HG03442 (cell line): ENCODE measurements around the gene TMEM167B.

Experiments
- ATAC-seq: cut with Tn5 transposase; IDR thresholded peaks from one replicate; pipeline ENCODE4 v1.9.1; 2021; ENCODE audit warnings: mild to moderate bottlenecking, moderate library complexity; ENCODE audit not compliant: unreplicated experiment

The TMEM167B gene

GRCh38 chr1:109080441-109081082, 10.0 kb upstream of the TMEM167B start:
- ATAC-seq = no peak

DNA sequence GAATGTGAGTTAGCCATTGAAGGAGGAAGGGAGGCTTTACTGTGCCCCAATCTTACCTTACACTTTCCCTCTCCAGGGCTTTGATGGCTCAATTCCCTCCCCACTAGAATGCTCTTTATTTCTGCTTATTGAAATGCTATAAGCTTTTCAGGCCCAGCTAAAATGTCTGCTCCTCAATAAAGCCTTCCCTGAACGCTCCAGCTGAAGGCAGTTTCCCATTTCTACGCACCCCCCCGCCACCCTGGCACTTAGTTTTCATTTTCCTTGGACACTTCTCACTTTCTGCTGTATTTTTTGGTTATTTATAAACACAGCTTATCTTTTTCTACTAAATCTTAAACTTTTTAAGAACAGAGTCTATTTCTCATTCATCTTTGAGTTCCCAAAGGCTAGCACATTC, 7.1 kb upstream of the TMEM167B start:
- ATAC-seq = no peak

GRCh38 chr1:109083923-109084322, 6.6 kb upstream of the TMEM167B start:
- ATAC-seq = no peak

- no peak for ATAC-seq
These were observed 5.7 kb upstream of the TMEM167B start for GRCh38 chr1:109084563-109085517.

GRCh38 chr1:109089242-109090015, 1.1 kb upstream of the TMEM167B start:
- ATAC-seq = no peak

GRCh38 chr1:109091078-109091838, 694 bp downstream of the TMEM167B start:
- peak; percentile 43 for ATAC-seq

- no peak for ATAC-seq
These were observed 1.3 kb downstream of the TMEM167B start for GRCh38 chr1:109091839-109092193.

DNA sequence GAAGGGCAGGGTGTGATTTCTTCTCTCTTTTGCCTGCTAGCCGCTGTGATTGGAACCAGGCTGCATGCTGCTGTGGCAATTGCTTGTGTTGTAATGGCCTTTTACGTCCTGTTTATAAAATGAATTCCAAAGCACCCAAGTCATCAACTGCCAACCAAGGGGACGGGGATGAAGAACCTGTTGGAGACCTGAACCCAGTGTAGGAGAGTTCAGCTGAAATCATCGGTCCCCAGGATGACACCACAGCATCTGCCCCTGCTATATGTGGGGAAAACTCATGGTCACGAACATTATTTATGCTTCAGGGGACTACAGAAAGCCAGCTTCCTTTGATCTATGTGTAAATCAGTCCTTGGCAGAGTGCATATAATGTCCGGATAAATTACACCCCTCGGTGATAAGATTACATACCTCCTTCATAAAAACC, 3.8 kb downstream of the TMEM167B start:
- no peak for ATAC-seq

GRCh38 chr1:109094871-109095270, 4.3 kb downstream of the TMEM167B start:
- ATAC-seq = no peak

GRCh38 chr1:109095631-109096030, 5.1 kb downstream of the TMEM167B start:
- ATAC-seq = no peak

DNA sequence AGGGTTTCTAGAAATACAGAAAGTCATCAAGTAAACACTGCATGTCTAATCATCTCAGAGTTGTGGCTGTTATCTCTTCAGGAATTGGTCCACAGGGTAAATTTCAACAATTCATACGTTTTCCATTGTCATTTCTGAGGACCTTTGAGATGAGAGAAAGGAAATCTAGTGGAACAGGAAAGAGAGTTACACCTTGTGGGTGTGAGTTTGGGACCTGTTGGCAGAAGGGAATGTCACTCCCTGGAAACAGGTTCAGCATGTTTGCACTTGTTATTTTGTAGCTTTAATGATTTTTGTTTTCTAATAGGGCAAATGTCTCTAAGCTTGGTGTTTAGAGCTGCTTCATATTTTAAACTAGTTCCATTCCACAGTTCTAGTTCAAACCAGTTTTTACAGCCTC, 5.6 kb downstream of the TMEM167B start:
- ATAC-seq = no peak

DNA sequence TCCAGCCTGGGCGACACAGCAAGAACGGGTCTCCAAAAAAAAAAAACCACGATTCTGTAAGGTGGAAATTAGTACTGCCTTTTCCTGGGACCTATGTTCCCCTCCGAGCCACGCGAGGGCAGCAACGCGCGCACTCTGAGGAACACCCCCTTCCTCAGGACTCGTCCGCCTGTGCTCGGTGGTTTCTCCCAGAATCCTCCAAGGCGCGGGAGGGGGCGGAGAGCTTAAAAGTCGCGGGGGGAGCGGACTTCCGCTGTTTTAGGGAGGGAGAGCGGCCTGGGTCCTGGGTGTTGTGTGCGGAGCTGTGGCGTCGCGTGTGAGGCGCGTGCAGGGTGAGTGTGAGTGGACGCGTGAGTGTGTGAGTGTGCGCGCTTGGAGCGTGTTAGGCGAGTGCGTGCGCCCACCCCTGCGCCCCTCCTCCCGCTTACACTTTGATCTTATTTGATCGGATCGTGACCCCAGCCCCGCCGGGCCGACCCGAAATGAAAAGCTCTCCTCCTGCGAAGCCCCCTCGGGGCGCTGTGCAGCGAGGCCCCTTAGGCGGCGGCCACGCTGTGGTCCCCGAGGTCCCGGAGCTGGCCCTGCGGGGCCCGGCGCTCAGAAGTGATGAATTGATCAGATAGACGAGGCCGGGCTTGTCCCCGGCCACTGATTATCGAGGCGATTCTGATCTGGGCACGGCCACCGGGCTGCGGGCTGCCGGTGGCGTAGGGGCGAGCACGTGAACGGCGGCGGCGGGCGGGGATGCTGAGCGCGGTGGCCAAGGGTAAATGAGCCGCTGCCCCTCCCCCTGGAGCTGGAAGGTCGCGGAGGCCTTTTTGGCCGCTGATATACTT, 9.6 kb downstream of the TMEM167B start:
- ATAC-seq = peak; percentile 86

DNA sequence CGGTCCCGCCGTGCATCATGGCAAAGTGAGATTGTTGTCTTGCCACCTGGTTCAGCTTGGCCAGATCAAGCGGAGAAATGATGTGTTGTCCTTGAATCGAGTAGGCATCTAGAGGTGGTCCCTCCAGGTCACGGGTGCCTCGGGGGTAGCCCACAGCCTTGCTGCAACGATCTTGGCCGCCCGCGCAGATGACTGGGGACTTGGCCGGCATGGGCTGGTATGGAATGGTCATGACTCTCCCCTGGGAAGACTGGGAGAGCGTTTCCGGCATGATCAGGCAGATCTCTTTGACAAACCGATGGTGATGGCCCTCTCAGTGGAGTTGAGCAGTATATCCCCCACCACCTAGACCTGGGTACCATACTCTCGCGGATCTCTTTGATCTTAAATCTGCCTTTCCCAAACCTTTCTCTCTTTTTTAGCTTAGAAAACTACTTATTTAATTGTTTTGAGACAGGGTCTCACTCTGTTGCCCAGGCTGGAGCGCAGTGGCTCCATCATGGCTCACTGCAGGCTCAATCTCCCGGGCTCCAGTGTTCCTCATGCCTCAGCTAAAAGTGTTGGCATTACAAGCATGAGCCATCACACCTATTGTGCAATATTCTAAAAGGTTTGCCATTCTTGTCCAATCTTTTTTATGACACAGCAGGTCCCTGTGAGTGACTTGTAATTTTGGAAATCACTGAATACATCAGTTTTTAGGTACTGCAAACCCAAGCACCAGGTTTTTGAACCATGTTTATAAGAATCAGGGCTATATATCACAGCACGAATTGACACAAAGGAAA, 14.0 kb downstream of the TMEM167B start:
- ATAC-seq = no peak

DNA sequence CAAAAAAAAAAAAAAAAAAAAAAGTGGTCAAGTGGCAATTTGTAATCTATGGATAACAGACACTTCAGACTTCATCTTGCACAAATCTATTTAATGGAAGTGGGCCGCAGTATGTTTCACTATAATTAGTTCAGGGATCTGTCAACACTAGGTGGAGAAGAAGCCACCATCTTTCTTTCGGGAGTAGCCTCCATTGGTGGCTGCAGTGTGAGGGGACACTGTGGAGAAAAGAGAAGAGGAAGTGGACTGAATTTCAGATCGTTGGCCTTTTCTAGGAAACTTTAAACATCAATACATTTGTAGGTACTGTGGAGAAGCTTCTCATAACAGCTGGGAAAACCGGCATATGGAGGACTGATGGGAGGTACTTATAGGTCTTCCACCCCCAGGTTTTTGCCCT, 15.3 kb downstream of the TMEM167B start:
- ATAC-seq = no peak

DNA sequence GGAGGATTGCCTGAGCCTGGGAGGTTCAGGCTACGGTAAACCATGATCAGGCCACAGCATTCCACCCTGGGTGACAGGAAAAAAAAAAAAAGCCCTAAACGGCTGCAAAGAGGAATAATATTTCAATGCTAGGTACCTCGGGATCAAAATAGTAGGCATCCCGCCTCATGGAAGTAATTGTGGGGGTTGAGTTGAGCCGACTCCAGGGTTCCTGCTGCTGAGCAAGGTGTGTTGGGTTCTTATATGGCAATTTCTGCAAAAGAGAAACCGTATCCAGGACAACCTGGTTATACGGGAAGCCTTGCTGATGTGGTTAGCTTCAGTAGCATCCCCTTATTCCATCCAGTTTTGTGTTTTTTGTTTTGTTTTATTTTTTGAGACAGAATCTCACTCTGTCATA, 17.2 kb downstream of the TMEM167B start:
- no peak for ATAC-seq

DNA sequence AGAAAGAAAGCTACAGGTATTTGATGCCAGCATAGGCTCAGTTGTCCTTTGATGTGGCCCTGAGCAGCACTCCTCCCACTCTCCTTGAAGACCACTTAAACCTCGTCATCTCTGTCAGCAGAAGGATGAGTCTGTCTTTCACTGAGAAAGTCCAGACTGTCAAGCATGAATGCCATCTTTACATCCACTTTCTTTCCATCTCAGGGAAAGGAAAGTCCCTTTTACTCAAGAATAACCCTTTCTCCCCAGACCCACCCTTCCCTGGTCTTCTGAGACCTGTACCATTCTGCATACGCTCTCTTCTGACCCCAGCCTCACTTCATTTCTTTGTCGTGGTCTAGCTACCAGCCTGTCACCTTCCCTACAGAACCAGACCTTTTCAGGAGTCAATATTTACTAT, 19.3 kb downstream of the TMEM167B start:
- no peak for ATAC-seq

DNA sequence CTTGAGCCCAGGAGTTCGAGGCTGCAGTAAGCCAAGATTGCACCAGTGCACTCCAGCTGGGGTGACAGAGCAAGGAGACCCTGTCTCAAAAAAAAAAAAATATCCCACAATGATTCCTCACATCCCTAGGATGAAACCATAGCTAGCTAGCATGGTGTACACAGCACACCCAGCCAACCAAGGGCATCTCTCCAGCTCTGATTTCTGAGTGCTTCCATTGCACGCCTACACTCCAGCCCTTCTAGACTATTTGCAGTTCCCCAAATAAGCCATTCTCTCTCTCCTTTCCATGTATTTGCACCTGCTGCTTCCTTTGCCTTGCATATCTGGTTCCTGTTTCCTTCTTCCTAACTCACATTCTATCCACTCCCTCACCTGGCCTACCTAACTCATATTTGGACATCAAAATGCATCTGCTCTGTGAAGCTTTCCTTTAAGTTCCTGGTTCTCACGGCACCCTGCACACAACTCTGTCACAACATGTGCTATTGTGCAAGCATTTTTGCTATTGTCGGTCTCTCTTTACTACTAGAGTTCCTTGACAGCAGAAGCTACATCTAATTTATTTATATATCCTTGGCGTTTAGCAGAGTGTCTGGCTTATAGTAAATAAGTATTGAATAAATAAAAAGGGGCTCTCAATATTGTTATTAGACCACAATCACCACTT, 21.0 kb downstream of the TMEM167B start:
- ATAC-seq = no peak

DNA sequence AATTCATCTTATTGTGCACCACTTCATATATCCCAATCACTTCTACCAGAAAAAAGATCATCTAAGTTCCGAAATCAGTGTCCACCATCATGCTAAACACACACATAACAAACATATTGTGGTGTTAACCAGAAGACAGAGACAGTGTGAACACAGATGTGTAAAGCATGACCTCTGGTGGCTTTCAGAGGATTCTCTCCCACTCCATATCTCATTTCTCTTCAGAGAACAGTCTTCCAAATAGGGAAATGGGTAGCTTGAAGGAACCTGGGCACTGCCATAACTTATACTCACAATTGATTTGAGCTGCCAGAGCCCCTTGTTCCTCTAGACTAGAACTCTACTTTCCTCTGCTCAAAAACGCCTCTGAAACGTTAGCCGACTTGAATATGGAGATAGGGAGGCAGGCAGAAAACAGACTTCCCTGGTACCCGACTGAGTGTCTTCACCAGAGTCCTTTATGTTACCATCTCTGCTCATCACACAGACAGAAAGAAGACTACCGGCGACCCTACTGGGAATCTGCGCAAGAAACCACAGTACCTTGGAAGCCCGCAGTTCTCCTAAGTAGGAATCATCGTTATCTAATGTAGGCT, 21.6 kb downstream of the TMEM167B start:
- peak; percentile 44 for ATAC-seq
